ENCODE data around the gene ACP2. TPM values are rescaled to one million over a fixed set of nuclear protein-coding genes. Genes with fewer than 3 reads are reported as not detected.
"Not testable (repeated sequence)": the region's sequence is repeated elsewhere in the genome, so short reads cannot be mapped to it uniquely, and the experiment has no call there.

Gene ACP2
- total RNA-seq, 1 donor, result 32.2 TPM

GRCh38 chr11:47213950-47214565, 34.6 kb downstream of the ACP2 start:
- peak overlapping the region; percentile 93 for H3K27ac ChIP-seq (ENCODE audit: low read depth, low read length)
- H3K36me3 ChIP-seq (ENCODE audit: insufficient read depth, low read length), result peaks cover 4% of the 10 kb centered on the region
- H2AFZ ChIP-seq (ENCODE audit: low read length), result peak overlapping the region; percentile 95
- TF ChIP-seq CTCF (IDR thresholded peaks at IDR 0.05; ENCODE audit: extremely low read depth, low read depth, low read length), result no peak
- H4K20me1 ChIP-seq (ENCODE audit: insufficient read depth, low read length), result peaks cover 5% of the 10 kb centered on the region
- H3K4me2 ChIP-seq (ENCODE audit: insufficient read depth, low read length), result peak overlapping the region; percentile 100
- peaks cover 22% of the 10 kb centered on the region for H3K79me2 ChIP-seq (ENCODE audit: insufficient read depth, low read length)
- H3K4me1 ChIP-seq (ENCODE audit: insufficient read depth, low read length), result peaks cover 20% of the 10 kb centered on the region
- no peaks in the 10 kb centered on the region for H3K9me3 ChIP-seq (ENCODE audit: low read depth, low read length)
- peak; percentile 95 for DNase-seq (ENCODE audit: insufficient read length, low spot score, missing footprints)
- no peaks in the 10 kb centered on the region for H3K27me3 ChIP-seq (ENCODE audit: insufficient read depth, low read length)
- peak overlapping the region; percentile 83 for H3K4me3 ChIP-seq (ENCODE audit: insufficient read depth, low read length)

GRCh38 chr11:47212938-47213337, 35.7 kb downstream of the ACP2 start:
- no peak for TF ChIP-seq CTCF (IDR thresholded peaks at IDR 0.05; ENCODE audit: extremely low read depth, low read depth, low read length)
- no peak overlapping the region for H3K4me2 ChIP-seq (ENCODE audit: insufficient read depth, low read length)

GRCh38 chr11:47208628-47209027, 40.0 kb downstream of the ACP2 start:
- Histone ChIP-seq H3K4me3 (ENCODE audit: insufficient read depth, low read length) (no peak overlapping the region), H3K36me3 (ENCODE audit: insufficient read depth, low read length) (no peaks in the 10 kb centered on the region), H3K9me3 (ENCODE audit: low read depth, low read length) (no peaks in the 10 kb centered on the region), H3K4me2 (ENCODE audit: insufficient read depth, low read length) (no peak overlapping the region), H3K79me2 (ENCODE audit: insufficient read depth, low read length) (no peaks in the 10 kb centered on the region), H3K27ac (ENCODE audit: low read depth, low read length) (no peak overlapping the region), H3K4me1 (ENCODE audit: insufficient read depth, low read length) (peaks cover 17% of the 10 kb centered on the region), H3K27me3 (ENCODE audit: insufficient read depth, low read length) (no peaks in the 10 kb centered on the region), H2AFZ (ENCODE audit: low read length) (no peak overlapping the region), H4K20me1 (ENCODE audit: insufficient read depth, low read length) (no peaks in the 10 kb centered on the region)
- no peak for DNase-seq (ENCODE audit: insufficient read length, low spot score, missing footprints)
- TF ChIP-seq CTCF (IDR thresholded peaks at IDR 0.05; ENCODE audit: extremely low read depth, low read depth, low read length), result no peak

More at GRCh38 chr11:47212938-47213337, 35.7 kb downstream of the ACP2 start:
- H3K4me3 ChIP-seq (ENCODE audit: insufficient read depth, low read length), result no peak overlapping the region
- no peaks in the 10 kb centered on the region for H3K9me3 ChIP-seq (ENCODE audit: low read depth, low read length)
- H3K36me3 ChIP-seq (ENCODE audit: insufficient read depth, low read length), result peaks cover 2% of the 10 kb centered on the region
- H3K4me1 ChIP-seq (ENCODE audit: insufficient read depth, low read length), result peaks cover 20% of the 10 kb centered on the region
- no peaks in the 10 kb centered on the region for H4K20me1 ChIP-seq (ENCODE audit: insufficient read depth, low read length)
- no peak overlapping the region for H2AFZ ChIP-seq (ENCODE audit: low read length)
- no peaks in the 10 kb centered on the region for H3K27me3 ChIP-seq (ENCODE audit: insufficient read depth, low read length)
- DNase-seq (ENCODE audit: insufficient read length, low spot score, missing footprints), result no peak
- H3K79me2 ChIP-seq (ENCODE audit: insufficient read depth, low read length), result peaks cover 15% of the 10 kb centered on the region
- no peak overlapping the region for H3K27ac ChIP-seq (ENCODE audit: low read depth, low read length)

- H3K9me3 ChIP-seq (ENCODE audit: low read depth, low read length); H3K27ac ChIP-seq (ENCODE audit: low read depth, low read length); H3K36me3 ChIP-seq (ENCODE audit: insufficient read depth, low read length); H3K4me3 ChIP-seq (ENCODE audit: insufficient read depth, low read length); H2AFZ ChIP-seq (ENCODE audit: low read length); DNase-seq (ENCODE audit: insufficient read length, low spot score, missing footprints); H3K4me2 ChIP-seq (ENCODE audit: insufficient read depth, low read length); H4K20me1 ChIP-seq (ENCODE audit: insufficient read depth, low read length); H3K79me2 ChIP-seq (ENCODE audit: insufficient read depth, low read length); H3K27me3 ChIP-seq (ENCODE audit: insufficient read depth, low read length): not testable (repeated sequence)
- peaks cover 17% of the 10 kb centered on the region for H3K4me1 ChIP-seq (ENCODE audit: insufficient read depth, low read length)
Measured at GRCh38 chr11:47208008-47208552, 40.5 kb downstream of the ACP2 start.

All from osteoblast (primary cell).